ENCODE results near the gene FADS2. TPM values are rescaled to one million over a fixed set of nuclear protein-coding genes. Genes with fewer than 3 reads are reported as not detected.

FADS2 gene
- total RNA-seq, 4 donors from 2014 or later: 7.8 to 40.1 (median 16.2) TPM

DNA sequence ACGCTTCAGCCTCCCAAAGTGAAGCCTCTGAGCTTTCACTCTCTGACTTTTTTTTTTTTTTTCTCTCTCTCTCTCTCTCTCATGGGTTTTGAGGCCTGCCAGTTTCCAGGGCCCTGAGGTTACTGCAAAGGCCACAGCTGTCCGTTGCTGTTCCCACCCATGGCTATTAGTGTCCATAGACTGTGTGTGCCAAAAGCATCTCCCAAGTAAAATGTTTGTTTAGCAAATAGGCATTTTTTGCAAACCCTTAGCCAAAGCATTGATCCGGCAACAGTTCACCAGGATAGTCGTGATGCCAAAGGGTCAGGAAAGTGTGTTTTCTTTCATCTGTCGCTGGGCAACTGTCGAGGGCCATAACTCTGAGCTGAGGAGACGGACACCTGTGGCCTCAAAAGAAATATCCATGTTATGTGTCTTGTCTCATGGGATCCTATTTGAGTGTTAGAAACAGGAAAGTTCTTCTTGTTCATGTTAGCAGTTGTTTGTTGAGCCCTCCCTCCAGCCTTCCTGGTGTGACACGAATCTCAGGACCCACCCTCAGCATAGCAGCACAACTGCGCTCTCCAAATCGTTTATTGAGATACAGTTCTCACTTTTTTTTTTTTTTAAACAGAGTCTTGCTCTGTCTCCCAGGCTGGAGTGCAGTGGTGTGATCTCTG, 18.4 kb downstream of the FADS2 start:
- no peak for ATAC-seq (ENCODE audit: low FRiP score)

DNA sequence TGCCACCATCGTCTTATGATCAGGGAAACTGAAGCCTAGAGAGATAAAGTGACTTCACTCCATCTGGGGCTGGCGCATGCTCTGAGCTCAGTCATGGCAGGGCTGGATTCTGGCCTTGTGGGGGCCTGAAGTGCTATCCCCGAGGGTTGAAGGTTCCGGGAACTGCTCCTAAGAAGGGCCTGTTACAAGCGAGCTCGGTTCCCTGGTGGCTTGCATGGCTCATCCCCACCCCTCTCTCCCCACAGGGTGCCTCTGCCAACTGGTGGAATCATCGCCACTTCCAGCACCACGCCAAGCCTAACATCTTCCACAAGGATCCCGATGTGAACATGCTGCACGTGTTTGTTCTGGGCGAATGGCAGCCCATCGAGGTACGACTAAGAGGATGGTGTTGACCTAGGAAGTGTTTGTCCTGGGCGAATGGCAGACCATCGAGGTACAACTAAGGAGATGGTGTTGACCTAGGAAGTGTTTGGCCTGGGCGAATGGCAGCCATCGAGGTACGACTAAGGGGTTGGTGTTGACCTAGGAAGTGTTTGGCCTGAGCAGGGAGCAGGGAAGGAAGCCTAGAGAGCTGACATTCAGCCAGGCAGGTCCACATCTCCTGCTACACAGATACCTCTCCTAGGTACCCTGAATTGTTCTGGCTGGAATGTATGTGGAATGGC, 19.9 kb downstream of the FADS2 start:
- TF ChIP-seq, protein P1, sequence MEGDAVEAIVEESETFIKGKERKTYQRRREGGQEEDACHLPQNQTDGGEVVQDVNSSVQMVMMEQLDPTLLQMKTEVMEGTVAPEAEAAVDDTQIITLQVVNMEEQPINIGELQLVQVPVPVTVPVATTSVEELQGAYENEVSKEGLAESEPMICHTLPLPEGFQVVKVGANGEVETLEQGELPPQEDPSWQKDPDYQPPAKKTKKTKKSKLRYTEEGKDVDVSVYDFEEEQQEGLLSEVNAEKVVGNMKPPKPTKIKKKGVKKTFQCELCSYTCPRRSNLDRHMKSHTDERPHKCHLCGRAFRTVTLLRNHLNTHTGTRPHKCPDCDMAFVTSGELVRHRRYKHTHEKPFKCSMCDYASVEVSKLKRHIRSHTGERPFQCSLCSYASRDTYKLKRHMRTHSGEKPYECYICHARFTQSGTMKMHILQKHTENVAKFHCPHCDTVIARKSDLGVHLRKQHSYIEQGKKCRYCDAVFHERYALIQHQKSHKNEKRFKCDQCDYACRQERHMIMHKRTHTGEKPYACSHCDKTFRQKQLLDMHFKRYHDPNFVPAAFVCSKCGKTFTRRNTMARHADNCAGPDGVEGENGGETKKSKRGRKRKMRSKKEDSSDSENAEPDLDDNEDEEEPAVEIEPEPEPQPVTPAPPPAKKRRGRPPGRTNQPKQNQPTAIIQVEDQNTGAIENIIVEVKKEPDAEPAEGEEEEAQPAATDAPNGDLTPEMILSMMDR (IDR thresholded peaks at IDR 0.05): no peak
- DNase-seq (ENCODE audit: low spot score): no peak
- ATAC-seq (ENCODE audit: low FRiP score): no peak

More for the DNA sequence above, 18.4 kb downstream of the FADS2 start:
- TF ChIP-seq, protein P1 (IDR thresholded peaks at IDR 0.05): no peak
- DNase-seq (ENCODE audit: low spot score): no peak

- DNase-seq (ENCODE audit: low spot score) (no peak), ATAC-seq (ENCODE audit: low FRiP score) (no peak)
- TF ChIP-seq, protein P1 (IDR thresholded peaks at IDR 0.05): no peak
Observed at GRCh38 chr11:61848631-61849030, 20.5 kb downstream of the FADS2 start.

DNA sequence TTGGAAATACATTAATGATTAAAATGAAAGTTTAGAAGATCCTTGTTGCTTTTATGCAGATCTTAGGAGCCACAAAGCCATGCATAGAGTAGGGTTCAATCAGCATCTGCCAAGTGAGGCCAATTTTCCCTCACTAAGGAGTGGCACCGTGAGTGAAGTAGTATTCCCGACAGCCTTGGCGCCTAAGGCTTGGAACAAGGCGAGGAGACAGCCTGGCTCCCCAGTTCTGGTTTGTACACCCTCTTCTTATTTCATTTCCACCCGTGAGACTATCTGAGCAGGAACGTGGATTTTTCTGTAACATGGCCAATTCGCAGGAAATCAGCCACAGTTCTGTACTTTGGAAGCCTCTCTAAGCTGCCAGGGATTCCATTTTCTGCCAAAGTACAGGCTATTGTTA, 22.6 kb downstream of the FADS2 start:
- no peak for DNase-seq (ENCODE audit: low spot score)
- ATAC-seq (ENCODE audit: low FRiP score): no peak
- TF ChIP-seq, protein P1 (IDR thresholded peaks at IDR 0.05): no peak

DNA sequence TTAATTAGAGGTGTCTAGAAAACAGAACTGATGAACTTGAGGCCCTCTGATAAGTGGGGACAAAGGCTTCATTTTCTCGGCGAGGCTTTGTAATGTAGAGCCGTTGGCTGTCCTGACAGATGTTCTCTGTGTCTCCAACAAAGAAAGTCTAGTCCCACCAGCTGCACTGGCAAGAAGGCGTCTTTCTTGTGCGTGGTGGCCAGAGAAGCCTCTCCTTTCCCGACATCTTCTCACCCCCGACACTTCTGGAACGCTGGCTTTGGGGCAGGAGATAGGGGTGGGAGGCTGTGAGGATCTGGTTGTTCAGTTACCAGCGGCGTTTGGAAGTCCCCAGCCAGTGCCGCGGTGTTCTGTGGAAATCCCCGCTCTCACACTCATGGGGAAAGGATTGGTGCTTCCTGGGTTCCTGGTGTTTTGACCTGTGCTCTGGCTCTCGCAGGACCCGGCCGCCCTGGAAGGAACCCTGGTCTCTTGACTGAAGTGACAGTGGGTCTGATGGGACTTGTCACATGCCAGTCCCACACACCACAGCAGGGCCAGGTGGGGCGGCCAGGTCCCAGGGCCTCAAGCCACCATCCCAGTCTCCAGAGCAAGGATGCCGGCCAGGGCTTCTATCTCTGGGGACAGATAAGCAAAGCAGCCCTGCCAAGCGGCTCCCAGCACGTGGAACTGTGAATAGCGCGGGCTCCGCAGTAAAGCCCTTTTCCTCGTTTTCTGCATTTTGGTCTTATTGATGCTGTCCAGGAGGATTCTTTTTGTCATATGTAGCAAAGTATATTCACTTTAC, 23.2 kb downstream of the FADS2 start:
- no peak for ATAC-seq (ENCODE audit: low FRiP score)
- TF ChIP-seq, protein P1 (IDR thresholded peaks at IDR 0.05): no peak
- DNase-seq (ENCODE audit: low spot score): no peak

- ATAC-seq (ENCODE audit: low FRiP score) (no peak), DNase-seq (ENCODE audit: low spot score) (no peak)
- TF ChIP-seq, protein P1 (IDR thresholded peaks at IDR 0.05): no peak
Observed at GRCh38 chr11:61851900-61852295, 23.8 kb downstream of the FADS2 start.

Data from omental fat pad (tissue), 4 donors.